Stimulated activated naive CD8-positive, alpha-beta T cell treated with anti-CD3 and anti-CD28 coated beads, Interleukin-15, Interleukin-2, amounts not matched to agents 100 ng/mL and 50 ng/mL, for 24 hours (primary cell): ENCODE data around the gene GLB1L2.

Source experiments
- H3K27ac Mint-ChIP-seq: one replicate; pipeline ENCODE4 v1.8.0; 2021; ENCODE audit warnings: mild to moderate bottlenecking, mixed read lengths
- H3K27me3 Mint-ChIP-seq: one replicate; pipeline ENCODE4 v1.8.0; 2021; ENCODE audit warnings: mixed read lengths
- H3K36me3 Mint-ChIP-seq: one replicate; pipeline ENCODE4 v1.8.0; 2021; ENCODE audit warnings: low read depth, mixed read lengths
- H3K4me1 Mint-ChIP-seq: one replicate; pipeline ENCODE4 v1.8.0; 2021; ENCODE audit warnings: low read depth, mixed read lengths
- H3K4me3 Mint-ChIP-seq: one replicate; pipeline ENCODE4 v1.8.0; 2021; ENCODE audit warnings: mild to moderate bottlenecking, mixed read lengths
- H3K9me3 Mint-ChIP-seq: one replicate; pipeline ENCODE4 v1.8.0; 2021; ENCODE audit warnings: mixed read lengths

GLB1L2 gene

GRCh38 chr11:134414766-134415765, 83.3 kb downstream of the GLB1L2 start:
- peaks cover 6% of the 10 kb centered on the region for H3K4me1 Mint-ChIP-seq
- no peak overlapping the region for H3K4me3 Mint-ChIP-seq
- peaks cover 45% of the 10 kb centered on the region for H3K27me3 Mint-ChIP-seq
- no peaks in the 10 kb centered on the region for H3K36me3 Mint-ChIP-seq
- no peak overlapping the region for H3K27ac Mint-ChIP-seq
- no peaks in the 10 kb centered on the region for H3K9me3 Mint-ChIP-seq

GRCh38 chr11:134416726-134417125, 84.9 kb downstream of the GLB1L2 start:
- Mint-ChIP-seq H3K27me3 (peaks cover 31% of the 10 kb centered on the region), H3K4me3 (no peak overlapping the region)

GRCh38 chr11:134417871-134418840, 86.4 kb downstream of the GLB1L2 start:
- no peaks in the 10 kb centered on the region for H3K4me1 Mint-ChIP-seq
- H3K4me3 Mint-ChIP-seq: no peak overlapping the region
- no peaks in the 10 kb centered on the region for H3K9me3 Mint-ChIP-seq
- H3K36me3 Mint-ChIP-seq: no peaks in the 10 kb centered on the region
- peaks cover 28% of the 10 kb centered on the region for H3K27me3 Mint-ChIP-seq
- no peak overlapping the region for H3K27ac Mint-ChIP-seq

More at GRCh38 chr11:134416726-134417125, 84.9 kb downstream of the GLB1L2 start:
- Mint-ChIP-seq H3K27ac (no peak overlapping the region), H3K9me3 (no peaks in the 10 kb centered on the region), H3K4me1 (no peaks in the 10 kb centered on the region), H3K36me3 (no peaks in the 10 kb centered on the region)

- Mint-ChIP-seq H3K4me1 (no peaks in the 10 kb centered on the region), H3K9me3 (no peaks in the 10 kb centered on the region), H3K36me3 (no peaks in the 10 kb centered on the region), H3K27ac (no peak overlapping the region), H3K4me3 (no peak overlapping the region), H3K27me3 (peaks cover 4% of the 10 kb centered on the region)
Observed at GRCh38 chr11:134423106-134423505, 91.3 kb downstream of the GLB1L2 start.

- no peak overlapping the region for H3K4me3 Mint-ChIP-seq
- peaks cover 9% of the 10 kb centered on the region for H3K27me3 Mint-ChIP-seq
- H3K36me3 Mint-ChIP-seq: no peaks in the 10 kb centered on the region
- H3K27ac Mint-ChIP-seq: no peak overlapping the region
- H3K4me1 Mint-ChIP-seq: no peaks in the 10 kb centered on the region
- H3K9me3 Mint-ChIP-seq: no peaks in the 10 kb centered on the region
Observed at GRCh38 chr11:134425413-134425812, 93.6 kb downstream of the GLB1L2 start.
